H1 (cell line): Measurements from ENCODE around the gene POP5. TPM values are rescaled to one million over a fixed set of nuclear protein-coding genes. Genes with fewer than 3 reads are reported as not detected.

Experiments
- CTCF ChIA-PET: fragments of 300-600 bp; sonication (Branson Sonifier 250); formaldehyde crosslinking; loops from one replicate; lab custom pipeline; 2021; ENCODE audit not compliant: partially characterized antibody; lab: Charles Lee
- POLR2A ChIA-PET: fragments of 300-600 bp; sonication (Branson Sonifier 250); formaldehyde crosslinking; loops from one replicate; lab custom pipeline; 2021; ENCODE audit warnings: inconsistent platforms; ENCODE audit not compliant: partially characterized antibody; lab: Charles Lee
- DNase-seq, 2 experiments: peaks; one replicate each; pipeline versions ENCODE4 v3.0.0 to v3.0.0-alpha.2; 2010 to 2022; ENCODE audit warnings: low spot score in 2 of 2, low read depth in 1 of 2, mixed read lengths in 1 of 2
- FAIRE-seq: peaks from 2 replicates; lab custom pipeline; 2011; peaks lifted over from hg19 to GRCh38; lab: Jason Lieb, UNC
- H2AFZ ChIP-seq: 2 replicates; pipeline ENCODE4 v1.8.1; 2012; ENCODE audit warnings: low read length, inconsistent platforms
- H2AK5ac ChIP-seq: 2 replicates; pipeline ENCODE4 v1.6.1; 2013; ENCODE audit warnings: low read depth, low read length
- H2BK120ac ChIP-seq: replicated peaks from 2 replicates; pipeline ENCODE3; 2013; ENCODE audit warnings: low read depth, low read length, inconsistent platforms
- H2BK12ac ChIP-seq: 2 replicates; pipeline ENCODE4 v1.6.1; 2013; ENCODE audit warnings: low read depth, low read length
- H2BK15ac ChIP-seq: 2 replicates; pipeline ENCODE4 v1.6.1; 2013; ENCODE audit warnings: low read length
- H2BK20ac ChIP-seq: 2 replicates; pipeline ENCODE4 v1.6.1; 2013; ENCODE audit warnings: low read length
- H2BK5ac ChIP-seq: 2 replicates; pipeline ENCODE4 v1.6.1; 2013; ENCODE audit warnings: low read depth, low read length
- H3K14ac ChIP-seq: 2 replicates; pipeline ENCODE4 v1.6.1; 2013; ENCODE audit warnings: inconsistent platforms; ENCODE audit not compliant: insufficient read length
- H3K18ac ChIP-seq: 2 replicates; pipeline ENCODE4 v1.6.1; 2013; ENCODE audit warnings: low read length; ENCODE audit errors: extremely low read depth
- H3K23ac ChIP-seq: 2 replicates; pipeline ENCODE4 v1.6.1; 2013; ENCODE audit warnings: inconsistent platforms; ENCODE audit not compliant: insufficient read length
- H3K23me2 ChIP-seq: 2 replicates; pipeline ENCODE4 v1.6.1; 2013; ENCODE audit warnings: low read depth, low read length
- H3K27ac ChIP-seq: 2 replicates; pipeline ENCODE4 v1.6.1; 2011; ENCODE audit warnings: low read depth, low read length, inconsistent platforms
- H3K27me3 ChIP-seq, 4 experiments: replicated peaks in 1 of 4; 1 replicate in 1 of 4; 2 replicates in 3 of 4; pipeline versions ENCODE4 v1.6.1 to v1.8.1; 2011 to 2013; ENCODE audit warnings: low read length in 3 of 4, mild to moderate bottlenecking in 3 of 4, inconsistent platforms in 2 of 4, mixed read lengths in 2 of 4, moderate library complexity in 1 of 4; ENCODE audit not compliant: control insufficient read depth in 3 of 4, insufficient read depth in 3 of 4; ENCODE audit errors: extremely low read depth in 1 of 4
- H3K36me3 ChIP-seq, 4 experiments: 2 replicates each; pipeline versions ENCODE4 v1.6.1 to v1.8.1; 2011 to 2013; ENCODE audit warnings: mild to moderate bottlenecking in 4 of 4, low read length in 3 of 4, moderate library complexity in 2 of 4, control low read depth in 1 of 4, inconsistent platforms in 1 of 4; ENCODE audit not compliant: insufficient read depth in 4 of 4, control insufficient read depth in 2 of 4
- H3K4ac ChIP-seq: replicated peaks from 2 replicates; pipeline ENCODE3; 2013; ENCODE audit warnings: low read length, low read depth, mixed read lengths, inconsistent platforms; ENCODE audit not compliant: insufficient read length
- H3K4me1 ChIP-seq, 4 experiments: replicated peaks in 1 of 4; 1 replicate in 1 of 4; 2 replicates in 3 of 4; pipeline versions ENCODE4 v1.6.1 to v1.8.1; 2011 to 2013; ENCODE audit warnings: low read length in 3 of 4, inconsistent platforms in 2 of 4, mixed read lengths in 1 of 4; ENCODE audit not compliant: insufficient read depth in 4 of 4, control insufficient read depth in 3 of 4
- H3K4me2 ChIP-seq, 2 experiments: 2 replicates each; pipeline versions ENCODE4 v1.6.1 to v1.8.1; 2011 to 2013; ENCODE audit warnings: low read depth in 2 of 2, low read length in 2 of 2, control low read depth in 1 of 2, inconsistent platforms in 1 of 2, mild to moderate bottlenecking in 1 of 2; ENCODE audit not compliant: insufficient read depth in 1 of 2
- H3K4me3 ChIP-seq, 4 experiments: fragments of 200-600, 300-600 bp in 1 of 4; sonication (generic), shearing (Covaris generic), sonication (Bioruptor Twin) in 1 of 4; 2 replicates each; pipeline versions ENCODE4 v1.5.1 to v1.8.1; 2011 to 2016; ENCODE audit warnings: low read length in 4 of 4, low read depth in 3 of 4, control low read depth in 2 of 4, inconsistent platforms in 2 of 4, mild to moderate bottlenecking in 2 of 4, mixed read lengths in 1 of 4, moderate library complexity in 1 of 4; ENCODE audit not compliant: insufficient read depth in 2 of 4; ENCODE audit errors: extremely low read depth in 1 of 4
- H3K56ac ChIP-seq: replicated peaks from 2 replicates; pipeline ENCODE3; 2013; ENCODE audit warnings: low read depth, mild to moderate bottlenecking, mixed read lengths, low read length, inconsistent platforms; ENCODE audit not compliant: insufficient read length
- H3K79me1 ChIP-seq: 2 replicates; pipeline ENCODE4 v1.6.1; 2013; ENCODE audit warnings: low read depth, low read length, control low read depth
- H3K79me2 ChIP-seq, 2 experiments: 2 replicates each; pipeline versions ENCODE4 v1.6.1 to v1.8.1; 2012 to 2013; ENCODE audit warnings: low read length in 2 of 2, mild to moderate bottlenecking in 2 of 2, inconsistent platforms in 1 of 2; ENCODE audit not compliant: insufficient read depth in 2 of 2, control insufficient read depth in 1 of 2
- H3K9ac ChIP-seq, 4 experiments: replicated peaks in 1 of 4; 1 replicate in 1 of 4; 2 replicates in 3 of 4; pipeline versions ENCODE4 v1.6.1 to v1.8.1; 2011 to 2013; ENCODE audit warnings: low read depth in 3 of 4, low read length in 3 of 4, control low read depth in 2 of 4, mild to moderate bottlenecking in 2 of 4, moderate library complexity in 2 of 4, inconsistent platforms in 1 of 4; ENCODE audit errors: extremely low read depth in 1 of 4
- H3K9me3 ChIP-seq, 2 experiments: 2 replicates each; pipeline versions ENCODE4 v1.6.1 to v1.8.1; 2012 to 2013; ENCODE audit warnings: mild to moderate bottlenecking in 2 of 2, moderate library complexity in 2 of 2, control low read depth in 1 of 2, inconsistent platforms in 1 of 2, low read depth in 1 of 2, low read length in 1 of 2, mixed read lengths in 1 of 2; ENCODE audit not compliant: insufficient read depth in 2 of 2
- H4K20me1 ChIP-seq, 2 experiments: replicated peaks in 1 of 2; 2 replicates each; pipeline versions ENCODE3 to v1.8.1; 2011 to 2013; ENCODE audit warnings: inconsistent platforms in 2 of 2, low read length in 2 of 2, mild to moderate bottlenecking in 1 of 2; ENCODE audit not compliant: insufficient read depth in 2 of 2, control insufficient read depth in 1 of 2
- H4K5ac ChIP-seq: 2 replicates; pipeline ENCODE4 v1.6.1; 2013; ENCODE audit warnings: low read length, low read depth, mixed read lengths, inconsistent platforms; ENCODE audit not compliant: insufficient read length
- H4K8ac ChIP-seq: 2 replicates; pipeline ENCODE4 v1.8.0; 2013; ENCODE audit warnings: mild to moderate bottlenecking, moderate library complexity, low read length, inconsistent platforms; ENCODE audit not compliant: insufficient read depth; ENCODE audit errors: extremely low read depth
- H4K91ac ChIP-seq: replicated peaks from 2 replicates; pipeline ENCODE3; 2013; ENCODE audit warnings: low read length, mixed read lengths, inconsistent platforms; ENCODE audit not compliant: insufficient read length
- ASH2L ChIP-seq: fragments of 200-600, 300-600 bp; sonication (generic); IDR thresholded peaks from one replicate; pipeline ENCODE4 v1.7.1; 2017; ENCODE audit warnings: low read length
- CBX5 ChIP-seq: fragments of 300-800, 300-1000 bp; sonication (generic); IDR thresholded peaks from 2 replicates; pipeline ENCODE4 v1.7.1; 2016; ENCODE audit warnings: antibody characterized with exemption, low read length, low read depth
- CHD2 ChIP-seq: IDR thresholded peaks from 2 replicates; pipeline ENCODE4 v1.6.1; 2012; ENCODE audit warnings: low read length, improper control_type of control experiment
- EP300 ChIP-seq, 2 experiments: IDR thresholded peaks; 1 replicate in 1 of 2; 2 replicates in 1 of 2; pipeline ENCODE4 v1.6.1; 2011 to 2012; ENCODE audit warnings: low read depth in 2 of 2, low read length in 2 of 2, mild to moderate bottlenecking in 2 of 2, borderline replicate concordance in 1 of 2, inconsistent platforms in 1 of 2, moderate library complexity in 1 of 2
- GTF2F1 ChIP-seq: IDR thresholded peaks from 2 replicates; pipeline ENCODE4 v1.6.1; 2012; ENCODE audit warnings: low read depth, low read length, improper control_type of control experiment, borderline replicate concordance
- NRF1 ChIP-seq: IDR thresholded peaks from 2 replicates; pipeline ENCODE4 v1.6.1; 2011; ENCODE audit warnings: mild to moderate bottlenecking, low read depth, low read length, improper control_type of control experiment
- RFX5 ChIP-seq: IDR thresholded peaks from 2 replicates; pipeline ENCODE4 v1.6.1; 2011; ENCODE audit warnings: low read depth, low read length, improper control_type of control experiment, borderline replicate concordance
- TCF12 ChIP-seq: IDR thresholded peaks from 2 replicates; pipeline ENCODE4 v1.6.1; 2011; ENCODE audit warnings: low read depth, mild to moderate bottlenecking, low read length
- WGBS, 2 experiments: shearing (Covaris generic) in 1 of 2; methylation state at CpG; one replicate each; pipeline versions ENCODE4 v1.1.6 to v1.1.7; 2013 to 2015; ENCODE audit warnings: low lambda C conversion rate in 2 of 2, mixed read lengths in 2 of 2, inconsistent platforms in 1 of 2, low coverage in 1 of 2, missing lambda C conversion rate in 1 of 2; ENCODE audit not compliant: insufficient replicate concordance in 2 of 2, insufficient coverage in 1 of 2, insufficient read length in 1 of 2; ENCODE audit errors: extremely low coverage in 1 of 2, missing lambda C conversion rate in 1 of 2; 5-methylcytosine and 5-hydroxymethylcytosine counted together
- polyA plus RNA-seq, 7 experiments: library from polyadenylated mRNA; depleted of rRNA in 3 of 7; stranded (reverse) in 5 of 7; unstranded in 2 of 7; fragments of >200 nt in 5 of 7; fragments of 200-250 nt in 2 of 7; gene quantifications; 1 replicate in 5 of 7; 2 replicates in 1 of 7; 4 replicates in 1 of 7; pipeline versions ENCODE4 v1.2.1 to v1.2.3, GENCODE V29; 2011 to 2013; ENCODE audit warnings: missing spikeins in 2 of 7, mixed read lengths in 2 of 7
- total RNA-seq: library from RNA; stranded (reverse); fragmentation: NEBNext Ultra II Directional; extraction: Animal tissue kit (Norgen Biotek cat#: 25700); gene quantifications from 2 replicates; pipeline ENCODE4 v1.2.1, GENCODE V29; 2021
- TF ChIP-seq, protein P1 (sequence below), 3 experiments: IDR thresholded peaks; 1 replicate in 2 of 3; 2 replicates in 1 of 3; pipeline versions ENCODE4 v1.5.1 to v1.6.1; 2011; ENCODE audit warnings: low read length in 3 of 3, mild to moderate bottlenecking in 3 of 3, inconsistent platforms in 2 of 3, low read depth in 1 of 3, moderate library complexity in 1 of 3; ENCODE audit not compliant: insufficient read depth in 1 of 3; ENCODE audit errors: control extremely low read depth in 1 of 3
- TF ChIP-seq, protein P2 (sequence below): IDR thresholded peaks from 2 replicates; pipeline ENCODE4 v1.6.1; 2012; ENCODE audit warnings: low read length, inconsistent platforms

POP5 gene
- total and polyA plus RNA-seq, 2 of the 8 experiments (the other 6 are each of a cell fraction or from before 2014, with no cell fraction given), result 59.7 to 124 TPM

DNA sequence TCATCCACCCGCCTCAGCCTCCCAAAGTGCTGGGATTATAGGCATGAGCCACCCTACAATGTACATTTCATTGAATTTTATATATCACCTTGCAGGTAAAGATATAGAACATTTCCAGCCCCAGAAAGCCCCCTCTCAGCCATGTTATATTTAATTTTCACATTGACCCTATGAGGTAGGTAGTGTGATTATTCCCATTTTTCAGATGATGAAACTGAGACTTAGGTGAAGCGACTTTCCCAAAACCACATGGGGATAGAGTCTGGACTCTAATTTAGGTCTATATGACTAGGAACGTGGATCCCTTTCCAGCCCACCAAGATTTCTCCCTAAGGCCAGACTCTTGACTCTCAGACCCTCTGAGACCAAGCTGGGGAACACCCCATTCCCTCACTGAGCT lies 15.7 kb upstream of the POP5 start:
- Histone ChIP-seq H3K79me2 (no peaks in the 10 kb centered on the region), H2BK12ac (no peak overlapping the region), H3K18ac (no peak overlapping the region), H2BK15ac (no peak overlapping the region), H3K79me1 (no peaks in the 10 kb centered on the region), H3K4me1 (peaks cover 0 to 5% (median 2%) of the 10 kb centered on the region in 4 experiments; a peak in 6 of 7 replicates), H3K27me3 (no peaks in the 10 kb centered on the region), H3K4ac (no peak overlapping the region), H3K4me3 (no peak overlapping the region), H2BK120ac (no peak overlapping the region), H4K8ac (no peak overlapping the region), H4K5ac (no peak overlapping the region), H3K23me2 (peaks cover 3% of the 10 kb centered on the region; the same call in 1 of the 2 replicates), H3K9me3 (no peaks in the 10 kb centered on the region), H4K91ac (no peak overlapping the region), H2BK5ac (no peak overlapping the region), H3K56ac (no peak overlapping the region), H3K14ac (no peak overlapping the region), H2BK20ac (no peak overlapping the region), H3K27ac (no peak overlapping the region), H2AK5ac (no peak overlapping the region), H3K36me3 (no peaks in the 10 kb centered on the region), H3K4me2 (no peak overlapping the region), H3K23ac (no peak overlapping the region), H2AFZ (no peak overlapping the region), H3K9ac (no peak overlapping the region), H4K20me1 (no peaks in the 10 kb centered on the region)
- no peak for TF ChIP-seq TCF12
- no peak for TF ChIP-seq CHD2
- TF ChIP-seq, protein P1, sequence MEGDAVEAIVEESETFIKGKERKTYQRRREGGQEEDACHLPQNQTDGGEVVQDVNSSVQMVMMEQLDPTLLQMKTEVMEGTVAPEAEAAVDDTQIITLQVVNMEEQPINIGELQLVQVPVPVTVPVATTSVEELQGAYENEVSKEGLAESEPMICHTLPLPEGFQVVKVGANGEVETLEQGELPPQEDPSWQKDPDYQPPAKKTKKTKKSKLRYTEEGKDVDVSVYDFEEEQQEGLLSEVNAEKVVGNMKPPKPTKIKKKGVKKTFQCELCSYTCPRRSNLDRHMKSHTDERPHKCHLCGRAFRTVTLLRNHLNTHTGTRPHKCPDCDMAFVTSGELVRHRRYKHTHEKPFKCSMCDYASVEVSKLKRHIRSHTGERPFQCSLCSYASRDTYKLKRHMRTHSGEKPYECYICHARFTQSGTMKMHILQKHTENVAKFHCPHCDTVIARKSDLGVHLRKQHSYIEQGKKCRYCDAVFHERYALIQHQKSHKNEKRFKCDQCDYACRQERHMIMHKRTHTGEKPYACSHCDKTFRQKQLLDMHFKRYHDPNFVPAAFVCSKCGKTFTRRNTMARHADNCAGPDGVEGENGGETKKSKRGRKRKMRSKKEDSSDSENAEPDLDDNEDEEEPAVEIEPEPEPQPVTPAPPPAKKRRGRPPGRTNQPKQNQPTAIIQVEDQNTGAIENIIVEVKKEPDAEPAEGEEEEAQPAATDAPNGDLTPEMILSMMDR (IDR thresholded peaks at IDR 0.05; ENCODE audit: control extremely low read depth in 1 of 3, insufficient read depth in 1 of 3, low read depth in 1 of 3, low read length in 3 of 3), result no peak
- TF ChIP-seq EP300 (IDR thresholded peaks at IDR 0.05; ENCODE audit: borderline replicate concordance in 1 of 2, low read depth in 2 of 2, low read length in 2 of 2), result no peak
- no peak for TF ChIP-seq NRF1
- no peak for TF ChIP-seq GTF2F1
- TF ChIP-seq, protein P2, sequence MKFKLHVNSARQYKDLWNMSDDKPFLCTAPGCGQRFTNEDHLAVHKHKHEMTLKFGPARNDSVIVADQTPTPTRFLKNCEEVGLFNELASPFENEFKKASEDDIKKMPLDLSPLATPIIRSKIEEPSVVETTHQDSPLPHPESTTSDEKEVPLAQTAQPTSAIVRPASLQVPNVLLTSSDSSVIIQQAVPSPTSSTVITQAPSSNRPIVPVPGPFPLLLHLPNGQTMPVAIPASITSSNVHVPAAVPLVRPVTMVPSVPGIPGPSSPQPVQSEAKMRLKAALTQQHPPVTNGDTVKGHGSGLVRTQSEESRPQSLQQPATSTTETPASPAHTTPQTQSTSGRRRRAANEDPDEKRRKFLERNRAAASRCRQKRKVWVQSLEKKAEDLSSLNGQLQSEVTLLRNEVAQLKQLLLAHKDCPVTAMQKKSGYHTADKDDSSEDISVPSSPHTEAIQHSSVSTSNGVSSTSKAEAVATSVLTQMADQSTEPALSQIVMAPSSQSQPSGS, result no peak
- TF ChIP-seq RFX5, result no peak
- TF ChIP-seq ASH2L, result no peak
- TF ChIP-seq CBX5, result no peak
- ChIA-PET POLR2A (interaction anchor here (1.0 kb wide), 1 partner anchor 15 kb away, joined by 3 read pairs; no protein-coding TSS in a partner anchor), CTCF (interaction anchor here (0.9 to 2.8 kb wide), 4 partner anchors 7 to 52 kb away, joined by 5 to 20 read pairs (median 6); partner anchors contain the start of gene POP5)
- DNase-seq (no peak), FAIRE-seq (no peak)
- 90% methylated on average over 3 of the region's 3 CpGs; no CpG with 5 or more reads in 1 of the 2 experiments for WGBS, 2 experiments
